HEK293 (cell line): Measurements from ENCODE around the gene GAPDHS.

Experiments used
- GLIS2 ChIP-seq: fragments of 450-650 bp; formaldehyde crosslinking; IDR thresholded peaks from 2 replicates; pipeline ENCODE4 v1.5.1; 2016; ENCODE audit warnings: missing biosample characterization, missing genetic modification characterization
- MEIS1 ChIP-seq: sonication (generic); formaldehyde crosslinking; IDR thresholded peaks from 2 replicates; pipeline ENCODE4 v1.8.1; 2022; ENCODE audit warnings: missing genetic modification reagents, mild to moderate bottlenecking, borderline replicate concordance
- PATZ1 ChIP-seq: fragments of 450-650 bp; formaldehyde crosslinking; IDR thresholded peaks from 2 replicates; pipeline ENCODE4 v1.5.1; 2016; ENCODE audit warnings: missing biosample characterization, missing genetic modification characterization
- YY1 ChIP-seq: fragments of 450-650 bp; formaldehyde crosslinking; IDR thresholded peaks from 2 replicates; pipeline ENCODE4 v1.5.1; 2018; ENCODE audit warnings: missing biosample characterization, missing genetic modification characterization
- ZBTB11 ChIP-seq: fragments of 450-650 bp; formaldehyde crosslinking; conservative IDR thresholded peaks from 2 replicates; pipeline ENCODE4 v1.5.1; 2016; ENCODE audit warnings: low read depth, missing biosample characterization, missing genetic modification characterization
- ZFP69B ChIP-seq: fragments of 450-650 bp; formaldehyde crosslinking; IDR thresholded peaks from 2 replicates; pipeline ENCODE4 v1.5.1; 2016; ENCODE audit warnings: missing biosample characterization, missing genetic modification characterization
- ZNF174 ChIP-seq: fragments of 450-650 bp; formaldehyde crosslinking; IDR thresholded peaks from 2 replicates; pipeline ENCODE4 v1.5.0; 2017; ENCODE audit warnings: missing biosample characterization, mild to moderate bottlenecking, missing genetic modification characterization
- ZNF302 ChIP-seq: fragments of 450-650 bp; formaldehyde crosslinking; IDR thresholded peaks from 2 replicates; pipeline ENCODE4 v1.5.1; 2016; ENCODE audit warnings: missing biosample characterization, missing genetic modification characterization, low read depth
- ZNF311 ChIP-seq: fragments of 450-650 bp; formaldehyde crosslinking; IDR thresholded peaks from 2 replicates; pipeline ENCODE4 v1.5.1; 2017; ENCODE audit warnings: missing biosample characterization, missing genetic modification characterization, borderline replicate concordance
- ZNF629 ChIP-seq: fragments of 450-650 bp; formaldehyde crosslinking; IDR thresholded peaks from 2 replicates; pipeline ENCODE4 v1.5.1; 2017; ENCODE audit warnings: missing biosample characterization, missing genetic modification characterization
- ZNF837 ChIP-seq: fragments of 450-650 bp; formaldehyde crosslinking; IDR thresholded peaks from 2 replicates; pipeline ENCODE4 v1.5.1; 2016; ENCODE audit warnings: missing biosample characterization, missing genetic modification characterization
- TF ChIP-seq, protein P1 (sequence below): fragments of 450-650 bp; formaldehyde crosslinking; IDR thresholded peaks from 2 replicates; pipeline ENCODE4 v1.5.1; 2016; ENCODE audit warnings: missing biosample characterization, missing genetic modification characterization
- TF ChIP-seq, protein P2 (sequence below): fragments of 450-650 bp; formaldehyde crosslinking; IDR thresholded peaks from 2 replicates; pipeline ENCODE4 v1.5.1; 2016; ENCODE audit warnings: missing biosample characterization, missing genetic modification characterization, borderline replicate concordance

DNA sequence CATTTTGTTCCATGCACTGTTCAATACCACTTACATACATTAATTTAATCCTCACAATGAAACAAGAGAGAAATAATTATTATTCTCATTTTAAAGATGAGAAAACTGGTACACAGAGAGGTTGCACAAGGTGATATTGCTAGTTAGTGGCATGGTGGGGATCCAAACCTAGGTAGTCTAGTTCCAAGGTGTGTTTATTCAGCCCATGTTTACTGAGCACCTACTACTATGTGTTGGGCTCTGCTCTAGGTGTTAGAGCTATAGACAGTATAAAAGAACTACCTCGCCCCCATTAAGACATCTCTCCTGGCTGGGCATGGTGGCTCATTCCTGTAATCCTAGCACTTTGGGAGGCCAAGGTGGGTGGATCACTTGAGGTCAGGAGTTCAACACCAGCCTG is 49.5 kb downstream of the GAPDHS start:
- no peak for TF ChIP-seq ZNF174 (tag by site-specific recombination)
- TF ChIP-seq, protein P1, sequence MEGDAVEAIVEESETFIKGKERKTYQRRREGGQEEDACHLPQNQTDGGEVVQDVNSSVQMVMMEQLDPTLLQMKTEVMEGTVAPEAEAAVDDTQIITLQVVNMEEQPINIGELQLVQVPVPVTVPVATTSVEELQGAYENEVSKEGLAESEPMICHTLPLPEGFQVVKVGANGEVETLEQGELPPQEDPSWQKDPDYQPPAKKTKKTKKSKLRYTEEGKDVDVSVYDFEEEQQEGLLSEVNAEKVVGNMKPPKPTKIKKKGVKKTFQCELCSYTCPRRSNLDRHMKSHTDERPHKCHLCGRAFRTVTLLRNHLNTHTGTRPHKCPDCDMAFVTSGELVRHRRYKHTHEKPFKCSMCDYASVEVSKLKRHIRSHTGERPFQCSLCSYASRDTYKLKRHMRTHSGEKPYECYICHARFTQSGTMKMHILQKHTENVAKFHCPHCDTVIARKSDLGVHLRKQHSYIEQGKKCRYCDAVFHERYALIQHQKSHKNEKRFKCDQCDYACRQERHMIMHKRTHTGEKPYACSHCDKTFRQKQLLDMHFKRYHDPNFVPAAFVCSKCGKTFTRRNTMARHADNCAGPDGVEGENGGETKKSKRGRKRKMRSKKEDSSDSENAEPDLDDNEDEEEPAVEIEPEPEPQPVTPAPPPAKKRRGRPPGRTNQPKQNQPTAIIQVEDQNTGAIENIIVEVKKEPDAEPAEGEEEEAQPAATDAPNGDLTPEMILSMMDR (tag by site-specific recombination), result no peak
- no peak for TF ChIP-seq MEIS1
- no peak for TF ChIP-seq ZBTB11 (tag by site-specific recombination)
- TF ChIP-seq ZNF311 (tag by site-specific recombination), result no peak
- TF ChIP-seq, protein P2, sequence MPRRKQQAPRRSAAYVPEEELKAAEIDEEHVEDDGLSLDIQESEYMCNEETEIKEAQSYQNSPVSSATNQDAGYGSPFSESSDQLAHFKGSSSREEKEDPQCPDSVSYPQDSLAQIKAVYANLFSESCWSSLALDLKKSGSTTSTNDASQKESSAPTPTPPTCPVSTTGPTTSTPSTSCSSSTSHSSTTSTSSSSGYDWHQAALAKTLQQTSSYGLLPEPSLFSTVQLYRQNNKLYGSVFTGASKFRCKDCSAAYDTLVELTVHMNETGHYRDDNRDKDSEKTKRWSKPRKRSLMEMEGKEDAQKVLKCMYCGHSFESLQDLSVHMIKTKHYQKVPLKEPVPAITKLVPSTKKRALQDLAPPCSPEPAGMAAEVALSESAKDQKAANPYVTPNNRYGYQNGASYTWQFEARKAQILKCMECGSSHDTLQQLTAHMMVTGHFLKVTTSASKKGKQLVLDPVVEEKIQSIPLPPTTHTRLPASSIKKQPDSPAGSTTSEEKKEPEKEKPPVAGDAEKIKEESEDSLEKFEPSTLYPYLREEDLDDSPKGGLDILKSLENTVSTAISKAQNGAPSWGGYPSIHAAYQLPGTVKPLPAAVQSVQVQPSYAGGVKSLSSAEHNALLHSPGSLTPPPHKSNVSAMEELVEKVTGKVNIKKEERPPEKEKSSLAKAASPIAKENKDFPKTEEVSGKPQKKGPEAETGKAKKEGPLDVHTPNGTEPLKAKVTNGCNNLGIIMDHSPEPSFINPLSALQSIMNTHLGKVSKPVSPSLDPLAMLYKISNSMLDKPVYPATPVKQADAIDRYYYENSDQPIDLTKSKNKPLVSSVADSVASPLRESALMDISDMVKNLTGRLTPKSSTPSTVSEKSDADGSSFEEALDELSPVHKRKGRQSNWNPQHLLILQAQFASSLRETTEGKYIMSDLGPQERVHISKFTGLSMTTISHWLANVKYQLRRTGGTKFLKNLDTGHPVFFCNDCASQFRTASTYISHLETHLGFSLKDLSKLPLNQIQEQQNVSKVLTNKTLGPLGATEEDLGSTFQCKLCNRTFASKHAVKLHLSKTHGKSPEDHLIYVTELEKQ, result no peak
- TF ChIP-seq ZNF302 (tag by site-specific recombination), result no peak
- no peak for TF ChIP-seq PATZ1 (tag by site-specific recombination)
- no peak for TF ChIP-seq ZNF837
- TF ChIP-seq ZFP69B (tag by site-specific recombination), result no peak
- TF ChIP-seq ZNF629 (tag by site-specific recombination), result no peak
- no peak for TF ChIP-seq GLIS2
- TF ChIP-seq YY1 (tag by site-specific recombination), result no peak
